GM18502 (cell line): ENCODE measurements around the gene MEGF11.

Experiments
- ATAC-seq: cut with Tn5 transposase; IDR thresholded peaks from one replicate; pipeline ENCODE4 v1.9.1; 2021; ENCODE audit warnings: mild to moderate bottlenecking; ENCODE audit not compliant: unreplicated experiment, poor library complexity

MEGF11 gene

DNA sequence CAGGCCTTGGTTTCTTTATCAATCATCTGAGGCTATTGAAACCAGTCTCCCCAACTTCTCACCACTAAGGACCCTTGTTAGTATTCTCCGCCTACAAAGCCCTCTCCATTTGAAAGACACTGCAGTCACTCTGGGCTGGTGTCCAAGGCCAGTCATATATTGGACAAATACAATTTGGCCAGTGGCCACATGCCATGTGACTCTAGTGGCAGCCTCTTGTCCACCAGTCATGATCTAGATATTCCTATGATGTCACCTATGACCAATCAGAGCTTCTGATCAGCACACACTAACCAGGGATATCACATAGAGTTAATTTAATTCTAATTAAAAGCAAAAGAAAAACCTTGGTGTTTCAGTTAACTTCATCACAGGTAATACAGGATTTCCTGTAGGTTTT, 316.1 kb downstream of the MEGF11 start:
- no peak for ATAC-seq

DNA sequence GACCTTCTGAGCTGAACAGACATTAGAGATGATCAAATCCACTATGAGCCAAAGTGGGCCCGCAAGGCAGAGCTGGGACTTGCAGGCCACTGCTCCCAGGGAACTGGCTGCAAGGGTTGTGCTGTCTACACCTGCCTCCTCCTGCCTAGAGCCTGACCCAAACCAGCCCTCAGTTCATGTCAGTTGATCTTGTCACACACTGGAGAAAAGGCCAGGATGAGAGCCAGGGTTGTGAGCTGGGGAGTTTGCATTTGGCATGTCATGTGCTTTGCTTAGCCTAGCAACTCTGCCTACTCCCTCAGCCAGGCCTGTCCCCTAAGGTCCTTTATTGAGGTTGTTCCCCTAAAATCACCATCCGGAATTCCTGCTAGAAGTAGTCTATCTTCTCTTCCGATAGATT, 316.5 kb downstream of the MEGF11 start:
- no peak for ATAC-seq

- no peak for ATAC-seq
These were observed 317.3 kb downstream of the MEGF11 start for GRCh38 chr15:65936282-65936681.

- ATAC-seq: no peak
These were observed 318.2 kb downstream of the MEGF11 start for GRCh38 chr15:65935391-65935790.

DNA sequence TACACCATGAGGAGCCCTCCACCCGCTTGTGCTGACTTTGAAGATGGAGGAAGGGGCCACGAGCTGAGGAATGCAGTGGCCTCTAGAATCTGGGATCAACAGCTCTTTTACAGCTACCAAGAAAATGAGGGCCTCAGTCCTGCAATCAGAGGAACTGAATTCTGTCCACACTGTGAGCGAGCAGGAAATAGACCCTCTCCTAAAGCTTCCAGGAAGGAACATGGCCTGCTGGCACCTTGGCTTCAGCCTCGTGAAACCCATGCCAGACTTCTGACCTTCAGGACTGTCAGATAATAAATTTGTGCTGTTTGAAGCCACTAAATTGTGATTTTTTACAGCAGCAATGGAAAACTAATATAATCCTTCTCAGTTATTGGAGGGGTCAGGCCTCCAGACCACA, 322.3 kb downstream of the MEGF11 start:
- ATAC-seq: no peak

- ATAC-seq: no peak
These were observed 323.4 kb downstream of the MEGF11 start for GRCh38 chr15:65930134-65930533.

DNA sequence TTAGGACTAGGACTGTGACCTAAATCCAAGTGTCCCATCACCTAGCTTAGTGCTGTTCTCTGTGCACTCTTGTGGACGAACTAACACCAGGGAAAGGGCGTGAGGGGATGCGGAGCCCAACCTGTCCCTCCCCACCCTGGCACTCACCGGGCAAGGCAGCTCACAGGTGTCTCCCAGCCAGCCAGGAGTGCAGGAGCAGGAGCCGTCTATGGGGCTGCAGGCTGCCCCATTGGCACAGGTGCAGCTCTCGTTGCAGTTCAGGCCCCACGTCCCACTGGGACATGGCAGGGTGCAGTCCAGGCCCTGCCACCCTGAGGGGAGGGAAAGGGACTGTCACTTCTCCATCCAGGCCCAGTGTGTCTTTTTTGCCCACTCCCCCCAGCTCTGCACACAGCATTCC, 324.0 kb downstream of the MEGF11 start:
- no peak for ATAC-seq

DNA sequence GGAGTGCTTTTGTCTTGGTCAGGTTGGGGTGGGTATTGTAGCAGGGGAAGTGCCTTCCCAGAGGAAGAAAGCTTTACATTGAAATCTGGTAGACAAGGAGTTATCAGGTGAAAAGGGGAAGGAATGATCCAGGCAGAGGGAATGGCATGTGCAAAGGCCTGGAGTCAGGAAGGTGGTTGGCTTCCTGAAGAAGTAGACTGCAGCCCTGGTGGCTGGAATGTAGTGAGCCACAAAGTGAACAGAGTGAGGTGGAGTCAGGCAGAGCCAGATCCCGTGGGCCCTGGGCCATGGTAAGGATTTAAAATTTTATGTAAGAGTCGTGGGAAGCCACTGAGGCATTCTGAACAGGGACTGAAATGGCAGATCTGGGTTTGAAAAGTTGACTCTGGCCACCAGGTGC, 326.0 kb downstream of the MEGF11 start:
- ATAC-seq: no peak

GRCh38 chr15:65926899-65927298, 326.7 kb downstream of the MEGF11 start:
- ATAC-seq: no peak

DNA sequence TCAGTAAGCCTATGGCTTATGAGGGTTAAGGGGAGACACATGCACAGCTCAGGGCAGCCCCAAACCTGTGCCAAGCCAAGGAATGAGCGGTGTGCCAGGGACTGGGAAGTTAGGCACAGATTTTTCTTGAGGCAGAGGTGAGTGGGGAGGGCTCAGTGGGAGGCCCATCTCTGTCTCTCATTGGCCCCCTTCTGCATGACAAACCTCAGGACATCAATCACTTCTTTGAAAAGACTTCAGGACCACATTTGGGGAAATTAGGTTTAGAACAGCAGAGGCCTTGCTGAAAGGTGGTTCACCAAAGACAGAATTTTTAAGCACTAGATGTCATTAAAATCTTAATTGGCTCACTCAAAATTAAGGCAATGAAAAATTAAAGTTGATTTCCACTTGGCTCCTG, 327.1 kb downstream of the MEGF11 start:
- no peak for ATAC-seq

DNA sequence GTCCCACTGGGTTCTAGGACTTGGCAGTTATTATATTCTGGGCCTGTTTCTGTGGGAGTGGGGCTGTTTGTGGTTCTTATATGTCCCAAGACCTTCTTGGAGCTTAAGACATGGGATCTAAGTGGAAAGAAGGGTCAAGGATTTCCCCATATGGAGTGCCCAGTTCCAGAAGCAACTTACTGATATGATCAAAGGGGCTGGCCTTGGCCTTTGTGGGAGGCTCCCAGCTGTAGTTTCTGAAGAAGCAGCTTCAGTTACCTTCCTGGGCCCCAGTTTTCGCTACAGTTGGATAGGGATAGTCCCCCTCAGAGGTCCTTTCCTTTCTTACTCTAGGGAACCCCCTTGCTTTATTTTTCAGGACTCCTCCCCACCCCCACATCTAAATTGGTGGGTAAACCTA, 328.2 kb downstream of the MEGF11 start:
- ATAC-seq: no peak

GRCh38 chr15:65924004-65924403, 329.5 kb downstream of the MEGF11 start:
- no peak for ATAC-seq

DNA sequence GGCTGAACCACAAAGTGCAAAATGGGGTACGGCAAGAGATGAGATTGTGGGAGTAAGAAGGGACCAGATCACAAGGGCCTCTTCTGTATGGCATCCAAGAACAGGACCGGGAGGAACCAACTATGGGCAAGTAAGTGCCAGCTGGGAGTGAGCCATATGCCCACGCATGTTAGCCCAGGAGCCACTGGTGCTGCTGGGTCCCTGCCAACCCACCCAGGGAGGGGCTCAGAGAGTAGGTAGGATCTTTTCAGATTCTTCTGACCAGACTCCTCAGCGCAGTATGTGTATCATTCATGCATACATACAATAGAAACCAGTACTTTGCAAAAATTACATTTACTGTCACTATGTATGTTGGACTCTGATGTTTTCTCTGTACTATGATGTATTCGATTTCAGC, 330.3 kb downstream of the MEGF11 start:
- ATAC-seq: no peak

DNA sequence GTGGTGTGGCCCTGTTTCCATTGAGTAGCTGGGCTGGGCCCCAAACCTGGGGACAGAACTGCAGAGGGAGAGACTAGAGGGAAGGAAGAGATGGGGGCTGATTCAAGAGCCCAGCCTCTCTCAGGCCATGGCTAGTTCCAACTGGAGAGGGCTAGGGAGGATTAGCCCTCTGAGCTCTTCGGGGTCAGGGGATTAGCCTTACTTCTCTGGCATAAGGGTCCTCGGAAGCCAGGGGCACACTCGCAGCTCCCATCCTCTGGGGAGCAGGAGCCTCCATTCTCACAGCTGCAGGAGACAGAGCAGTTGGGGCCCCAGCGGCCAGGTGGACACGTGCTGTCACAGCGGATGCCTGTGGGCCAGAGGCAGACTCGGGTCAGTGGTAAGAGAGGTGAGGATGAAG, 330.9 kb downstream of the MEGF11 start:
- no peak for ATAC-seq

- ATAC-seq: no peak
These were observed 331.8 kb downstream of the MEGF11 start for GRCh38 chr15:65921780-65922179.

- no peak for ATAC-seq
These were observed 332.7 kb downstream of the MEGF11 start for GRCh38 chr15:65920825-65921309.

GRCh38 chr15:65920121-65920520, 333.4 kb downstream of the MEGF11 start:
- no peak for ATAC-seq

DNA sequence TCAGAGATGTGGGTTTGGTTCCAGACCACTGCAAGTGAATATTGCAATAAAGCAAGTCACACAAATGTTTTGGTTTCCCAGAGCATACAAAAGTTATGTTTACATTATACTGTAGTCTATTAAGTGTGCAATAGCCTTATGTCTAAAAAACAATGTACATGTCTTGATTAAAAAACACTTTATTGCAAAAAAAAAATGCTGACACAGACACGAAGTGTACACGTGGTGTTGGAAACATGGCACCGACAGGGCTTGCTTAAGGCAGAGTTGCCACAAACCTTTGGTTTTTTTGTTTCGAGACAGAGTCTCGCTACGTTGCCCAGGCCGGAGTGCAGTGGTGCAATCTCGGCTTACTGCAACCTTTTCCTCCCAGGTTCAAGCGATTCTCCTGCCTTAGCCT, 334.2 kb downstream of the MEGF11 start:
- ATAC-seq: no peak

DNA sequence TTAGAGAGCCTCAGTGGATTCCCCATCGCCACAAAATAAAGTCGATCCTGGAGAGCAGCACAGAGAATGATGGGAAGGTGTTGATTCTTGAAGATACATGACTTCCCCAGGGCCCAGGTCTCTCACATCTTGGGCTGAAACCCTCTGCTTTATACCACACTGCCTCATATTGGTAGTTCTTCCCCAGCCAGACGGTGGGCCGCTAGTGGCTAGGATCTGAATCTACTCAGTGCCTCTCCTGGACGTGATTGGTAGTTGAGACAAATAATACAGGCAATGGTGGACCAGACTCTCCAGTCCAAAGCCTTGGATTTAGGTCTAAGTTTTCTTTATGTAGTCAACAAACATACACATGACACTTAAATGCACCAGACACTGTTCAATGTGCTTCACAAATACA, 334.6 kb downstream of the MEGF11 start:
- ATAC-seq: no peak

DNA sequence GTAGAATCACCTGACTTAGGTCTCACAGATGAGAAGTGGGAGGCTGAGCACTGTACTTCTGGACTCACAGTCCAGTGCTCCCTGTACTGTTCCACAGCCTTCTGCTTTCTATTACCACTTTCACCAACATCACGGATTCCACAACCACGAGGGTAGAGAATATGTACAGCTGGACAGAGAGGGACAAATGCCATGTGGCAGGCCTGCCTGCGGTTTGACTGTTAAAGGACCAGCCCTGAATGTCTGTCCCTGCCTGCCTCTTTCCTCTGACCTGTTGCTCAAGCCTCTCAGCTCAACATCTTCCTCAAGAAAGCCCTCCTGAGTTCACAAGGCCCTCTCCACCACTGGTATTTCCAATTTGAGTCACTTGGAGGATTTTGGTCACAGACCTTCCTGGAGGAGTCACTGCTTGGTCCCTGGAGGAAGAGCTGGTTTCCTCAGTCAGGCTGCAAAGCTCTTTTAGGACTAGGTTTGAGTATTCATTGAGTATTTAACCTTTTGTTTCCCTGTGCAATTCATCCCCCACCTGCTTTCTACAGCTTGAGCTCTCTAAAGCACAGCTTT, 335.1 kb downstream of the MEGF11 start:
- no peak for ATAC-seq

DNA sequence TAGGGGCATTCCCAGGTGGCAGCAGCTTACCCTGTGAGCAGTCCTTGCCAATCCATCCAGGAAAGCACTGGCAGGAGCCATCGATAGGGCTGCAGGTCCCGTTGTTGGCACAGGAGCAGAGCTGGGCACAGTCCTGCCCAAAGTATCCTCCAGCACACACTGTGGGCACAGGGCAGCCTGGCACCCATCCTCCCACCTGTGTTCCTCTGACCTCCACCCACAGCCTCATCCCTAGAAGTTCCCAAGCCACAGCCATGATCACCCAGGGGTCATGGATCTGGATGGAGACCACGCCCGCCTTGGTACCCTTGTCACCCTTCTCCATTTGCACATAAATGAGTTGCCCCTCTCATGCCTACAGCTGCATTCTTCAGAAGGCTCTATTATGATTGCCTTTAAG, 335.6 kb downstream of the MEGF11 start:
- no peak for ATAC-seq

- no peak for ATAC-seq
These were observed 336.2 kb downstream of the MEGF11 start for GRCh38 chr15:65917407-65917756.
